Smooth muscle cell (in vitro differentiated cells): ENCODE measurements around the gene ST6GAL1. TPM values are rescaled to one million over a fixed set of nuclear protein-coding genes. Genes with fewer than 3 reads are reported as not detected.

ENCODE experiments used
- DNase-seq: peaks from one replicate; lab custom pipeline; 2025; ENCODE audit not compliant: unreplicated experiment; lab: John Stamatoyannopoulos, UW
- H2AFZ ChIP-seq: fragments of 200-600 bp; sonication (generic); 2 replicates; pipeline ENCODE4 v1.6.0; 2016; ENCODE audit warnings: antibody characterized with exemption, low read depth, mild to moderate bottlenecking
- H3F3A ChIP-seq: fragments of 200-600 bp; sonication (generic); 2 replicates; pipeline ENCODE4 v1.6.0; 2017; ENCODE audit warnings: antibody characterized with exemption, low read depth
- H3K27ac ChIP-seq: fragments of 200-600 bp; sonication (generic); 2 replicates; pipeline ENCODE4 v1.5.1; 2016; ENCODE audit warnings: low read depth, mild to moderate bottlenecking
- H3K27me3 ChIP-seq: fragments of 200-600 bp; sonication (generic); 2 replicates; pipeline ENCODE4 v1.6.1; 2016; ENCODE audit warnings: low read depth, mild to moderate bottlenecking
- H3K36me3 ChIP-seq: fragments of 200-600 bp; sonication (generic); 2 replicates; pipeline ENCODE4 v1.5.1; 2016; ENCODE audit warnings: low read depth
- H3K4me1 ChIP-seq: fragments of 200-600 bp; sonication (generic); 2 replicates; pipeline ENCODE4 v1.5.1; 2016; ENCODE audit warnings: low read depth
- H3K4me2 ChIP-seq: fragments of 200-600 bp; sonication (generic); 2 replicates; pipeline ENCODE4 v1.6.0; 2016; ENCODE audit warnings: mild to moderate bottlenecking
- H3K4me3 ChIP-seq: fragments of 200-600 bp; sonication (generic); 2 replicates; pipeline ENCODE4 v1.5.1; 2016; ENCODE audit warnings: mild to moderate bottlenecking
- H3K79me2 ChIP-seq: fragments of 200-600 bp; sonication (generic); 2 replicates; pipeline ENCODE4 v1.6.0; 2016; ENCODE audit warnings: low read depth, mild to moderate bottlenecking
- H3K9ac ChIP-seq: fragments of 200-600 bp; sonication (generic); 2 replicates; pipeline ENCODE4 v1.6.0; 2016; ENCODE audit warnings: low read depth
- H3K9me3 ChIP-seq: fragments of 200-600 bp; sonication (generic); replicated peaks from 2 replicates; pipeline ENCODE4 v1.5.1; 2016; ENCODE audit warnings: low read depth
- H4K20me1 ChIP-seq: fragments of 200-600 bp; sonication (generic); 2 replicates; pipeline ENCODE4 v1.6.0; 2016; ENCODE audit warnings: low read depth
- WGBS: methylation state at CpG from one replicate; pipeline ENCODE4 v1.1.7; 2016; ENCODE audit warnings: low lambda C conversion rate; 5-methylcytosine and 5-hydroxymethylcytosine counted together
- polyA plus RNA-seq: library from polyadenylated mRNA; unstranded; fragments of >200 nt; fragmentation: Nextera tagmentation; extraction: Ambion mirVana; gene quantifications from 2 replicates; pipeline ENCODE4 v1.2.1, GENCODE V29; 2016
- total RNA-seq: library from RNA; depleted of rRNA; stranded (reverse); fragments of >200 nt; gene quantifications from 2 replicates; pipeline ENCODE4 v1.2.3, GENCODE V29; 2014
- TF ChIP-seq, protein P1 (sequence below): fragments of 200-600 bp; sonication (generic); IDR thresholded peaks from 2 replicates; pipeline ENCODE4 v1.5.1; 2017; ENCODE audit warnings: borderline replicate concordance, mild to moderate bottlenecking, antibody characterized with exemption; ENCODE audit not compliant: insufficient read depth, poor library complexity, severe bottlenecking

The ST6GAL1 gene
- total and polyA plus RNA-seq, 2 experiments from 2014 or later = 3.5 to 8.9 TPM

DNA sequence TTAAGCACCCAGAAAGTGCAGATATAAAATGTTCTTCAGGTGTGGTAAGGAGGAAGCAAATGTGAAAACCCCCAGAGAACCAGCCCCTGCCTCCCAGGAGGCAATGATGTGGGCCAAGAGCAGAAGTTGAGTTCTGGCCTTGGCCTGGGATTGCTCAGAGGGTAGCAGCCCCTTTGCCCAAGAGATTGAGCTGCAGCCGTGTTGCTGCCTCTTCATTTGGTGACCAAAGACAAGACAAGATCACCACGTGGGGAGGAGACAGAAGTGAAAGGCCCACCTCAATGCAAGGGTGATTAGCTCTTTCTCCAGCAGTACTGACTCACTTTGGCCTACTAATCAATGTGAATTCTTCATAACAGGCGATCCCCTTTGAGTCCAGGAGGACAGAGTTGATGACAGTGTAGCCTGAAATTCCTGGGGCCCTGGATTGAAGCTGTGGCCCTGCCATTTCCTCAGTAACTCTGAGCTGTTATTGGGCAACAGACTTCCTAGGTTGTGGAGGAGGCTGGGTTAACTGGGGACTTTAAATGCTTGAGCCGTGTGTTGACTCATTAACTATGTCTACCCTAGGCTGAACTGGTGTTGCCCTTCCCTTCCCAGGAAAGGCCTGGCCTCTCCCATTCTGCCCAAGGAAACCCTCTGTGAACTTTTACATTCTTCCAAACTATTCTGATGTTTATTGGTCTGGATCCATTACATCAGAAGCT lies 86.5 kb downstream of the ST6GAL1 start:
- 75% methylated on average over 4 of the region's 4 CpGs for WGBS

DNA sequence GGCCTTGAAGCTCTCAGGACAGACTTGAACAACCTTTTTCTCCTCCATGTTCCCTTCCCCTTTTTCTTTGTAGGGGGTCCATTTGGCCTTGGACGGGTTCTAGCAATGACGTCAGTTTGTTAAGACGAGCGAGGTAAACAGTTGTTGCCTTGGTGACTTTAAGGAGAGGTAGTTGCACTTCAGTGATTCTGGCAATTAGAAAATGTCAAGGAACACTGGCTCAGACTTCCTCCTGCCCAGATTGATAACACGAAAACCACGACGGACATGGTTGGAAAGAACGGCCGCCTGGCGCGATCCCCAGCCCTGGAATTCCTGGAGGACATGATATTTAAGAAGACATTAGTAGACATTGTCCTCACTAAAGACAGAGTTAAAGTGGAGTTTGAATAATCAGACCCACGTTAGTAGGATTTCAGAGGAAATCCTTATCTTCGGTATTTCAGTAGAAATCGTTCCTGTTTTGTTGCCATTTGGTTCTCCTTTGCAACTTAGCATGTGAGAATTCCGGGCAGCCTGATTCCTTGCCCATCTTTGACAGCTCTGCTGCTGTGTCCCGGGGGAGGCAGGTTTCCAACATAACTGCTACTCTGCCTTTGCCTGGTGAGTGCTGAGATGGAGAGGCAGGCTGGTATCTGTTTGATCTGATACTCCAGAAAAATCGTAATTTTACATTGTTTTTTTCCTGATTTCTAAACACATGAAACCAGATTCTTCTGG lies 87.3 kb downstream of the ST6GAL1 start:
- no peaks in the 10 kb centered on the region for H3K4me1 ChIP-seq
- no peak overlapping the region for H3K4me3 ChIP-seq
- TF ChIP-seq, protein P1, sequence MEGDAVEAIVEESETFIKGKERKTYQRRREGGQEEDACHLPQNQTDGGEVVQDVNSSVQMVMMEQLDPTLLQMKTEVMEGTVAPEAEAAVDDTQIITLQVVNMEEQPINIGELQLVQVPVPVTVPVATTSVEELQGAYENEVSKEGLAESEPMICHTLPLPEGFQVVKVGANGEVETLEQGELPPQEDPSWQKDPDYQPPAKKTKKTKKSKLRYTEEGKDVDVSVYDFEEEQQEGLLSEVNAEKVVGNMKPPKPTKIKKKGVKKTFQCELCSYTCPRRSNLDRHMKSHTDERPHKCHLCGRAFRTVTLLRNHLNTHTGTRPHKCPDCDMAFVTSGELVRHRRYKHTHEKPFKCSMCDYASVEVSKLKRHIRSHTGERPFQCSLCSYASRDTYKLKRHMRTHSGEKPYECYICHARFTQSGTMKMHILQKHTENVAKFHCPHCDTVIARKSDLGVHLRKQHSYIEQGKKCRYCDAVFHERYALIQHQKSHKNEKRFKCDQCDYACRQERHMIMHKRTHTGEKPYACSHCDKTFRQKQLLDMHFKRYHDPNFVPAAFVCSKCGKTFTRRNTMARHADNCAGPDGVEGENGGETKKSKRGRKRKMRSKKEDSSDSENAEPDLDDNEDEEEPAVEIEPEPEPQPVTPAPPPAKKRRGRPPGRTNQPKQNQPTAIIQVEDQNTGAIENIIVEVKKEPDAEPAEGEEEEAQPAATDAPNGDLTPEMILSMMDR = no peak
- H3K9me3 ChIP-seq = no peaks in the 10 kb centered on the region
- H3F3A ChIP-seq = no peaks in the 10 kb centered on the region
- no peak overlapping the region for H2AFZ ChIP-seq
- H3K27me3 ChIP-seq = no peaks in the 10 kb centered on the region
- no peak overlapping the region for H3K27ac ChIP-seq
- no peak overlapping the region for H3K4me2 ChIP-seq
- no peak for DNase-seq
- 87% methylated on average over 17 of the region's 17 CpGs for WGBS
- no peaks in the 10 kb centered on the region for H3K79me2 ChIP-seq
- H4K20me1 ChIP-seq = no peaks in the 10 kb centered on the region
- H3K36me3 ChIP-seq = no peaks in the 10 kb centered on the region
- H3K9ac ChIP-seq = no peak overlapping the region

More for the DNA sequence above, 86.5 kb downstream of the ST6GAL1 start:
- H3K9ac ChIP-seq = no peak overlapping the region
- H3K9me3 ChIP-seq = no peaks in the 10 kb centered on the region
- H3K4me2 ChIP-seq = no peak overlapping the region
- H3K4me3 ChIP-seq = no peak overlapping the region
- no peaks in the 10 kb centered on the region for H3K4me1 ChIP-seq
- H3K36me3 ChIP-seq = no peaks in the 10 kb centered on the region
- no peaks in the 10 kb centered on the region for H3F3A ChIP-seq
- no peaks in the 10 kb centered on the region for H3K79me2 ChIP-seq
- DNase-seq = no peak
- H3K27me3 ChIP-seq = no peaks in the 10 kb centered on the region
- H2AFZ ChIP-seq = no peak overlapping the region
- H3K27ac ChIP-seq = no peak overlapping the region
- TF ChIP-seq, protein P1 = no peak
- H4K20me1 ChIP-seq = no peaks in the 10 kb centered on the region

DNA sequence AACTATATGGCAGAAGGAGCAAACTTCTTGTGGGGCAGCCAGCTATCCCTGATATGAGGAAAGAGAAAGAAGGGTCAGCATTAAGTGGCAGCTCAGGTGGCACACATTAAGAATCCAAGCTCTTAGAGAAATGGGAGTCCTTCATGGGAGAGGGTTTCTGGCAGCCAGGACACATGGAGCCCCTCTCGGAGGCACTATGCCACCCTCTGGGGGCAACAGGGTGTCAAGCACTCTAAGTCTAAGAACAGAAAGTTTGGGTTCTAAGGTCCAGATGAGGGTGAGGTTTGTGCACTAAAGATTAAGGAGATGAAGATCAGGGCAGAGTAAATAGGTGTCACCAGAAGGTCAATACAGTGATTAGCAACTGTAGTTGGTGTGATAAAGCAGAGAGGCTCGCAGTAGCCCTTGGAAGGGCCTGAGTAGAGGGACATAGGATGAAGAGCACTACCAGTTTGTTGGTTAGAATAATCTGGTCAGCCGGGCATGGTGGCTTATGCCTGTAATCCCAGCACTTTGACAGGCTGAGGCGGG lies 89.3 kb downstream of the ST6GAL1 start:
- H3K4me2 ChIP-seq = no peak overlapping the region
- H4K20me1 ChIP-seq = no peaks in the 10 kb centered on the region

More for the DNA sequence above, 89.3 kb downstream of the ST6GAL1 start:
- H3K9ac ChIP-seq = no peak overlapping the region
- H3K36me3 ChIP-seq = no peaks in the 10 kb centered on the region
- H3K4me3 ChIP-seq = no peak overlapping the region
- no peak overlapping the region for H3K27ac ChIP-seq
- no peaks in the 10 kb centered on the region for H3K79me2 ChIP-seq
- no peaks in the 10 kb centered on the region for H3K4me1 ChIP-seq
- no peak for DNase-seq
- TF ChIP-seq, protein P1 = no peak
- H3K27me3 ChIP-seq = no peaks in the 10 kb centered on the region
- no peaks in the 10 kb centered on the region for H3F3A ChIP-seq
- WGBS = 90% methylated on average over 4 of the region's 4 CpGs
- no peak overlapping the region for H2AFZ ChIP-seq
- no peaks in the 10 kb centered on the region for H3K9me3 ChIP-seq
